ENCODE results near the gene GALNT12. TPM values are rescaled to one million over a fixed set of nuclear protein-coding genes. Genes with fewer than 3 reads are reported as not detected.

Gene GALNT12
- total and polyA plus RNA-seq, 2 experiments from 2014 or later, result 13.9 to 16.4 TPM

GRCh38 chr9:98870782-98871557, 63.5 kb downstream of the GALNT12 start:
- Histone ChIP-seq H3K9me2 (replicated peaks; ENCODE audit: insufficient read depth) (no peaks in the 10 kb centered on the region), H4K20me1 (ENCODE audit: insufficient read depth, poor library complexity, severe bottlenecking) (no peaks in the 10 kb centered on the region), H3K27ac (no peak overlapping the region), H3K4me3 (no peak overlapping the region), H3K79me2 (no peaks in the 10 kb centered on the region), H3K4me1 (ENCODE audit: insufficient read depth) (peaks cover 4% of the 10 kb centered on the region), H3K36me3 (replicated peaks; ENCODE audit: insufficient read depth, low read depth) (no peaks in the 10 kb centered on the region), H3K27me3 (no peaks in the 10 kb centered on the region), H3K9me3 (ENCODE audit: low read depth) (no peaks in the 10 kb centered on the region), H2AFZ (no peak overlapping the region), H3K4me2 (no peak overlapping the region)
- TF ChIP-seq EZH2phosphoT487 (IDR thresholded peaks at IDR 0.05; ENCODE audit: low read depth, severe bottlenecking, unreplicated experiment) (no peak), CTCF (IDR thresholded peaks at IDR 0.05; ENCODE audit: poor library complexity) (no peak), EZH2 (IDR thresholded peaks at IDR 0.05; ENCODE audit: borderline replicate concordance) (no peak)
- no peak for DNase-seq (ENCODE audit: low spot score)
- 80% methylated on average over 5 of the region's 5 CpGs for WGBS (ENCODE audit: low lambda C conversion rate, missing lambda C conversion rate)

- H3K27me3 ChIP-seq, result no peaks in the 10 kb centered on the region
- no peaks in the 10 kb centered on the region for H3K36me3 ChIP-seq (replicated peaks; ENCODE audit: insufficient read depth, low read depth)
- WGBS (ENCODE audit: low lambda C conversion rate, missing lambda C conversion rate), result 86% methylated on average over 9 of the region's 9 CpGs
- no peaks in the 10 kb centered on the region for H3K79me2 ChIP-seq
- no peak overlapping the region for H2AFZ ChIP-seq
- H4K20me1 ChIP-seq (ENCODE audit: insufficient read depth, poor library complexity, severe bottlenecking), result no peaks in the 10 kb centered on the region
- no peaks in the 10 kb centered on the region for H3K4me1 ChIP-seq (ENCODE audit: insufficient read depth)
- TF ChIP-seq EZH2phosphoT487 (IDR thresholded peaks at IDR 0.05; ENCODE audit: low read depth, severe bottlenecking, unreplicated experiment) (no peak), CTCF (IDR thresholded peaks at IDR 0.05; ENCODE audit: poor library complexity) (no peak), EZH2 (IDR thresholded peaks at IDR 0.05; ENCODE audit: borderline replicate concordance) (no peak)
- H3K4me3 ChIP-seq, result no peak overlapping the region
- no peaks in the 10 kb centered on the region for H3K9me3 ChIP-seq (ENCODE audit: low read depth)
- H3K9me2 ChIP-seq (replicated peaks; ENCODE audit: insufficient read depth), result no peaks in the 10 kb centered on the region
- no peak overlapping the region for H3K4me2 ChIP-seq
- H3K27ac ChIP-seq, result no peak overlapping the region
- DNase-seq (ENCODE audit: low spot score), result no peak
Observed at GRCh38 chr9:98871558-98872065, 64.1 kb downstream of the GALNT12 start.

GRCh38 chr9:98873526-98873925, 66.1 kb downstream of the GALNT12 start:
- Histone ChIP-seq H3K4me2 (no peak overlapping the region), H3K27ac (no peak overlapping the region), H3K9me2 (replicated peaks; ENCODE audit: insufficient read depth) (no peaks in the 10 kb centered on the region), H4K20me1 (ENCODE audit: insufficient read depth, poor library complexity, severe bottlenecking) (no peaks in the 10 kb centered on the region), H3K27me3 (no peaks in the 10 kb centered on the region), H3K4me3 (no peak overlapping the region), H3K9me3 (ENCODE audit: low read depth) (no peaks in the 10 kb centered on the region), H3K4me1 (ENCODE audit: insufficient read depth) (no peaks in the 10 kb centered on the region), H3K36me3 (replicated peaks; ENCODE audit: insufficient read depth, low read depth) (no peaks in the 10 kb centered on the region), H2AFZ (no peak overlapping the region), H3K79me2 (no peaks in the 10 kb centered on the region)
- TF ChIP-seq EZH2 (IDR thresholded peaks at IDR 0.05; ENCODE audit: borderline replicate concordance) (no peak), EZH2phosphoT487 (IDR thresholded peaks at IDR 0.05; ENCODE audit: low read depth, severe bottlenecking, unreplicated experiment) (no peak)
- DNase-seq (ENCODE audit: low spot score), result no peak
- 92% methylated on average over 2 of the region's 2 CpGs for WGBS (ENCODE audit: low lambda C conversion rate, missing lambda C conversion rate)

- no peak for DNase-seq (ENCODE audit: low spot score)
Observed at GRCh38 chr9:98873951-98874371, 66.5 kb downstream of the GALNT12 start.

More at GRCh38 chr9:98873951-98874371, 66.5 kb downstream of the GALNT12 start:
- TF ChIP-seq EZH2phosphoT487 (IDR thresholded peaks at IDR 0.05; ENCODE audit: low read depth, severe bottlenecking, unreplicated experiment), result no peak
- no peak for TF ChIP-seq CTCF (IDR thresholded peaks at IDR 0.05; ENCODE audit: poor library complexity)
- no peak for TF ChIP-seq EZH2 (IDR thresholded peaks at IDR 0.05; ENCODE audit: borderline replicate concordance)
- Histone ChIP-seq H3K79me2 (no peaks in the 10 kb centered on the region), H2AFZ (no peak overlapping the region), H3K4me1 (ENCODE audit: insufficient read depth) (no peaks in the 10 kb centered on the region), H3K36me3 (replicated peaks; ENCODE audit: insufficient read depth, low read depth) (no peaks in the 10 kb centered on the region), H3K27me3 (no peaks in the 10 kb centered on the region), H3K4me3 (no peak overlapping the region), H3K9me2 (replicated peaks; ENCODE audit: insufficient read depth) (no peaks in the 10 kb centered on the region), H3K9me3 (ENCODE audit: low read depth) (no peaks in the 10 kb centered on the region), H4K20me1 (ENCODE audit: insufficient read depth, poor library complexity, severe bottlenecking) (no peaks in the 10 kb centered on the region), H3K4me2 (no peak overlapping the region), H3K27ac (no peak overlapping the region)
- 88% methylated on average over 3 of the region's 3 CpGs for WGBS (ENCODE audit: low lambda C conversion rate, missing lambda C conversion rate)

Measured in hepatocyte (in vitro differentiated cells).